Activated naive CD4-positive, alpha-beta T cell treated with anti-CD3 and anti-CD28 coated beads, Interleukin-2, amount 10 ng/mL, durations not matched to agents 5 hours and 36 hours (primary cell): ENCODE data around the gene HOXD1. TPM values are rescaled to one million over a fixed set of nuclear protein-coding genes. Genes with fewer than 3 reads are reported as not detected.

Experiments
- microRNA-seq: library from miRNA; unstranded; fragments of <30 nt; microRNA quantifications from one replicate; pipeline ENCODE4 v1.2.0, GENCODE V29; 2022; ENCODE audit warnings: borderline microRNAs expressed, borderline replicate concordance
- total RNA-seq, 2 experiments: library from RNA; stranded (reverse); gene quantifications; one replicate each; pipeline ENCODE4 v1.2.3, GENCODE V29; 2021

Gene HOXD1
- not detected for total RNA-seq

GRCh38 chr2:176187899-176188773 lies at the start of gene HOXD1:
TSS of gene HOXD1 (plus strand) at chr2:176188668. CDS start at chr2:176188802, 134 bp downstream.

GRCh38 chr2:176151442-176152287 lies 36.8 kb upstream of the HOXD1 start, which contains the start of gene HOXD4:
TSS of gene HOXD4 (plus strand) at chr2:176151550. CDS start at chr2:176151634, 84 bp downstream.

GRCh38 chr2:176156807-176157498 lies 31.5 kb upstream of the HOXD1 start, which contains the start of gene HOXD3:
TSS of gene HOXD3 (plus strand) at chr2:176157307. CDS start at chr2:176169115, 11,808 bp downstream.

Small RNA genes lying within 50 kb of the gene (microRNA-seq; reads per million reads assigned to microRNA genes)
- 1.7 reads per million for gene MIR10B

Other genes with a start within 250 kb of the HOXD1 start
- 10 to 100 TPM; 36.9 to 44.6 TPM for gene LNPK, start 186.4 kb upstream of the HOXD1 start, total RNA-seq
- gene EVX2, start 104.7 kb upstream of the HOXD1 start, total RNA-seq = not detected
- not detected for gene HOXD13, start 95.9 kb upstream of the HOXD1 start, total RNA-seq
- not detected for gene HOXD12, start 88.9 kb upstream of the HOXD1 start, total RNA-seq
- not detected for gene HOXD11, start 81.4 kb upstream of the HOXD1 start, total RNA-seq
- gene HOXD10, start 71.9 kb upstream of the HOXD1 start, total RNA-seq = not detected
- gene HOXD9, start 65.9 kb upstream of the HOXD1 start, total RNA-seq = not detected
- gene HOXD8, start 59.0 kb upstream of the HOXD1 start, total RNA-seq = not detected
- not detected for gene HOXD4, start 37.1 kb upstream of the HOXD1 start, total RNA-seq
- not detected for gene HOXD3, start 31.4 kb upstream of the HOXD1 start, total RNA-seq
- gene MTX2, start 80.8 kb downstream of the HOXD1 start, total RNA-seq = 10 to 100 TPM; 12.4 to 13.2 TPM